K562 treated with DMSO at 1 percent for 4 hours (cell line): Measurements from ENCODE around the gene RPA3. TPM values are rescaled to one million over a fixed set of nuclear protein-coding genes. Genes with fewer than 3 reads are reported as not detected.

Experiments used
- total RNA-seq: library from RNA; unstranded; fragments of 300-600 nt; gene quantifications from 2 replicates; pipeline ENCODE4 v1.2.3, GENCODE V29; 2022; ENCODE audit not compliant: insufficient read depth

RPA3 gene
- 31.8 and 51.0 TPM in 2 replicates for total RNA-seq

GRCh38 chr7:7718492-7718891 is at the start of gene RPA3:
Gene RPA3 (minus strand): TSS chr7:7718607. CDS start chr7:7640418, 78,189 bp downstream.

DNA sequence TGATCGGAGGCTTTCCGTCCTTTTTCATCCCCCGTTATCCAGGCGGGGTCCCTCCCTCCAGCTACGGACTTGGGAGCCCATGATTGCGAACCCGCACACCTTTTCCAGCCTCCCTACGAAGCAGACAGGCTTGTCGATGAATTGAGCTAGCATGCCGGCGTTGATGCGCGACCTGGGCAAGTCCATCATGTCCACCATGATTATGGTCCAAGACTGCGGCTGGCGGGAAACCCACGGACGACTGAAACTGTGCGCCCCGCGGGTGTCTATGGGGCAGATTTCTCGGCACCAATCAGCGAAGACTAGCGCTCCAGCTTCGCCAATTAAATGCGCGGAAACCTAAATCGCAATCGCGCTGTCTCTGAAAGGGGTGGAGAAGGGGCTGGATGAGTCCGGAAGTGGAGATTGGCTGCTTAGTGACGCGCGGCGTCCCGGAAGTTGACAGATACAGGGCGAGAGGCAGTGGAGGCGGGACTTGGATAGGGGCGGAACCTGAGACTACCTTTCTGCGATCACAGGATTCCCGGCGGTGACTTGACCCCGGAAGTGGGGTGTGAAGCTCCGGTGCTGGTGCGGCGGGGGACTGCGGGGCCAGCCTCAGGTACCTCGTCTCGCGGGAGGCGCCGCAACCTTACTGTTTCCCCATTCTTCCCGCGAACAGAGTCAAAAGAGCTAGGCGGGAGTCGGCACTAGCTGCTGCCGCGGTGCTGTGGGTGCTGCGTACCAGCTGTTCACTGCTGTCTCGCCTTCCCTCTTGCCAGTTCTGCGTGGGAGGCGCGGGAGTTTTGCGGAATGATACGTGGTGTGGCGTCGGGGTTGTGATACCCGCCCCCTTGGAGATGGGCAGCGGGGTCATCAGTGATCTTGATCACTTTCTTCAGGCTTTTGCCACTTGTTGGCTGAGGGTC is 77.9 kb downstream of the RPA3 start, which contains the start of gene UMAD1:
TSS of gene UMAD1 (plus strand) at position 532 of the 908 bp plus-strand sequence. CDS start 32,620 bp downstream, outside the sequence.

Other genes starting within 250 kb of the RPA3 start
- gene COL28A1, start 182.7 kb downstream of the RPA3 start, total RNA-seq = not detected in 2 replicates
- gene MIOS, start 151.7 kb downstream of the RPA3 start, total RNA-seq = 9.8 and 10.4 TPM in 2 replicates
- 3.4 and 10.3 TPM in 2 replicates for gene UMAD1, start 77.9 kb downstream of the RPA3 start, total RNA-seq